A673 (cell line): ENCODE results near the gene SPIRE2. TPM values are rescaled to one million over a fixed set of nuclear protein-coding genes. Genes with fewer than 3 reads are reported as not detected.

ENCODE experiments used
- BruUV-seq: library from RNA; stranded (reverse); fragments of 400-500 nt; replicated peaks from 2 replicates; lab custom pipeline; 2021; lab: Mats Ljungman, UMichigan
- CTCF ChIA-PET: fragments of 300-600 bp; sonication (Branson Sonifier 250); formaldehyde crosslinking; loops from one replicate; lab custom pipeline; 2022; ENCODE audit warnings: antibody characterized with exemption; lab: Charles Lee
- POLR2A ChIA-PET: fragments of 300-600 bp; sonication (Branson Sonifier 250); formaldehyde crosslinking; loops from one replicate; lab custom pipeline; 2022; ENCODE audit warnings: antibody characterized with exemption; ENCODE audit not compliant: low non-redundant PET; lab: Charles Lee
- DNase-seq: peaks from one replicate; pipeline ENCODE4 v3.0.0-alpha.2; 2015; ENCODE audit warnings: low spot score
- H3K27ac ChIP-seq: fragments of 200-600 bp; sonication (generic); 2 replicates; pipeline ENCODE4 v1.5.1; 2016; ENCODE audit warnings: mixed run types, low read depth, mild to moderate bottlenecking, mixed read lengths, antibody characterized with exemption, low read length; ENCODE audit not compliant: poor library complexity, severe bottlenecking
- H3K27me3 ChIP-seq: fragments of 200-600 bp; sonication (generic); replicated peaks from 2 replicates; pipeline ENCODE4 v1.6.1; 2017; ENCODE audit warnings: mixed run types, low read depth, mild to moderate bottlenecking, mixed read lengths, antibody characterized with exemption, low read length; ENCODE audit not compliant: insufficient read depth, poor library complexity
- H3K36me3 ChIP-seq: fragments of 200-600 bp; sonication (generic); 2 replicates; pipeline ENCODE4 v1.6.1; 2016; ENCODE audit warnings: mixed run types, mild to moderate bottlenecking, mixed read lengths, antibody characterized with exemption, low read length; ENCODE audit not compliant: insufficient read depth, poor library complexity, severe bottlenecking
- H3K4me1 ChIP-seq: fragments of 200-600 bp; sonication (generic); 2 replicates; pipeline ENCODE4 v1.6.1; 2017; ENCODE audit warnings: mixed run types, mild to moderate bottlenecking, mixed read lengths, antibody characterized with exemption, low read length; ENCODE audit not compliant: insufficient read depth, poor library complexity, severe bottlenecking
- H3K4me3 ChIP-seq: fragments of 200-600 bp; sonication (generic); 2 replicates; pipeline ENCODE4 v1.5.1; 2016; ENCODE audit warnings: low read depth, mixed run types, mild to moderate bottlenecking, mixed read lengths, low read length; ENCODE audit not compliant: poor library complexity, severe bottlenecking
- H3K9me3 ChIP-seq: fragments of 200-600 bp; sonication (generic); 2 replicates; pipeline ENCODE4 v1.6.1; 2016; ENCODE audit warnings: mixed run types, low read depth, mild to moderate bottlenecking, mixed read lengths, antibody characterized with exemption, low read length; ENCODE audit not compliant: poor library complexity, severe bottlenecking
- EZH2 ChIP-seq: fragments of 200-600 bp; sonication (generic); IDR thresholded peaks from 2 replicates; pipeline ENCODE4 v1.6.1; 2017; ENCODE audit warnings: borderline replicate concordance, low read depth, mild to moderate bottlenecking, mixed read lengths, antibody characterized with exemption, low read length; ENCODE audit not compliant: poor library complexity, severe bottlenecking
- intact Hi-C: fragments of 100-400 bp; cut with micrococcal nuclease; formaldehyde crosslinking; loops from one replicate; pipeline ENCODE4 v1.10.0; 2022; ENCODE audit not compliant: unreplicated experiment
- total RNA-seq: library from RNA; stranded (reverse); gene quantifications from 2 replicates; pipeline ENCODE4 v1.2.3, GENCODE V29; 2021
- TF ChIP-seq, protein P1 (sequence below): fragments of 300-800, 200-600 bp; sonication (generic); conservative IDR thresholded peaks from 2 replicates; pipeline ENCODE4 v1.5.1; 2017; ENCODE audit warnings: low read depth, mild to moderate bottlenecking, antibody characterized with exemption, low read length, moderate library complexity, mixed read lengths

Gene SPIRE2
- total RNA-seq, 1 experiment from 2014 or later, result 18.9 TPM

DNA sequence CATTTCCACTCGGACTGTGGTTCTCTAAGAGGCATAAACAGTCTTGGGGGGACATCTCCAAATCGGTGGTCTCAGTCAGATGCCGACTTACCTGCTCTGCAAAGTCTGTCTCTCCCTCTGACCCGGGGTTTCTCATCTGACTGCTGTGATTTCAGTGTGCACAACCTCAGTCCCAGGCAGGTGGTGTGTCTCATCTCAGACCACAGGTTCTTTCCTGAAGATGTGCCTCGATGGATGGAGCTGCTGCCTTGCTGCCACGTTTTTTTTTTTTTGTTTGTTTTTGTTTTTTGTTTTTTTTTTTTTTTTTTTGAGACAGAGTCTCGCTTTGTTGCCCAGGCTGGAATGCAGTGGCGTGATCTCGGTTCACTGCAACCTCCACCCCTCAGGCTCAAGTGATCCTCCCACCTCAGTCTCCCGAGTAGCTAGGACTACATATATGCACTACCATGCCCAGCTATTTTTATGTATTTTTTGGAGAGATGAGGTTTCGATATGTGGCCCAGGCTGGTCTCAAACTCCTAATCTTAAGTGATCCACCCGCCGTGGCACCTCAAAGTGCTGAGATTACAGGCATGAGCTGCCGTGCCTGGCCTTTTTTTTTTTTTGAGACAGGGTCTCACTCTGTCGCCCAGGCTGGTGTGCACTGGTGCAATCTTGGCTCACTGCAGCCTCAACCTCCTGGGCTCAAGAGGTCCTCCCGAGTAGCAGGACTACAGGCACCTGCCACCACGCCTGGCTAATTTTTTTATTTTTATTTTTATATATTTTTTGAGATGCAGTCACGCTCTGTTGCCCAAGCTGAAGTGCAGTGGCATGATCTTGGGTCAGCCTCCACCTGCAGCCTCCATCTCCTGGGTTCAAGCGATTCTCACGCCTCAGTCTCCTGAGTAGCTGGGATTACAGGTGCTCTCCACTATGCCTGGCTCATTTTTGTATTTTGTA is 15.4 kb downstream of the SPIRE2 start:
- no peak for DNase-seq
- intact Hi-C loops, result no loop called here
- no peaks in the 10 kb centered on the region for H3K27me3 ChIP-seq
- no peak overlapping the region for H3K27ac ChIP-seq
- peaks cover 10% of the 10 kb centered on the region for H3K4me1 ChIP-seq
- no peaks in the 10 kb centered on the region for H3K9me3 ChIP-seq
- no peak for TF ChIP-seq EZH2
- TF ChIP-seq, protein P1, sequence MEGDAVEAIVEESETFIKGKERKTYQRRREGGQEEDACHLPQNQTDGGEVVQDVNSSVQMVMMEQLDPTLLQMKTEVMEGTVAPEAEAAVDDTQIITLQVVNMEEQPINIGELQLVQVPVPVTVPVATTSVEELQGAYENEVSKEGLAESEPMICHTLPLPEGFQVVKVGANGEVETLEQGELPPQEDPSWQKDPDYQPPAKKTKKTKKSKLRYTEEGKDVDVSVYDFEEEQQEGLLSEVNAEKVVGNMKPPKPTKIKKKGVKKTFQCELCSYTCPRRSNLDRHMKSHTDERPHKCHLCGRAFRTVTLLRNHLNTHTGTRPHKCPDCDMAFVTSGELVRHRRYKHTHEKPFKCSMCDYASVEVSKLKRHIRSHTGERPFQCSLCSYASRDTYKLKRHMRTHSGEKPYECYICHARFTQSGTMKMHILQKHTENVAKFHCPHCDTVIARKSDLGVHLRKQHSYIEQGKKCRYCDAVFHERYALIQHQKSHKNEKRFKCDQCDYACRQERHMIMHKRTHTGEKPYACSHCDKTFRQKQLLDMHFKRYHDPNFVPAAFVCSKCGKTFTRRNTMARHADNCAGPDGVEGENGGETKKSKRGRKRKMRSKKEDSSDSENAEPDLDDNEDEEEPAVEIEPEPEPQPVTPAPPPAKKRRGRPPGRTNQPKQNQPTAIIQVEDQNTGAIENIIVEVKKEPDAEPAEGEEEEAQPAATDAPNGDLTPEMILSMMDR, result no peak
- POLR2A ChIA-PET, result no interaction called here
- H3K4me3 ChIP-seq, result no peak overlapping the region
- H3K36me3 ChIP-seq, result no peaks in the 10 kb centered on the region
- CTCF ChIA-PET, result no interaction called here
- no TSS peak for BruUV-seq

DNA sequence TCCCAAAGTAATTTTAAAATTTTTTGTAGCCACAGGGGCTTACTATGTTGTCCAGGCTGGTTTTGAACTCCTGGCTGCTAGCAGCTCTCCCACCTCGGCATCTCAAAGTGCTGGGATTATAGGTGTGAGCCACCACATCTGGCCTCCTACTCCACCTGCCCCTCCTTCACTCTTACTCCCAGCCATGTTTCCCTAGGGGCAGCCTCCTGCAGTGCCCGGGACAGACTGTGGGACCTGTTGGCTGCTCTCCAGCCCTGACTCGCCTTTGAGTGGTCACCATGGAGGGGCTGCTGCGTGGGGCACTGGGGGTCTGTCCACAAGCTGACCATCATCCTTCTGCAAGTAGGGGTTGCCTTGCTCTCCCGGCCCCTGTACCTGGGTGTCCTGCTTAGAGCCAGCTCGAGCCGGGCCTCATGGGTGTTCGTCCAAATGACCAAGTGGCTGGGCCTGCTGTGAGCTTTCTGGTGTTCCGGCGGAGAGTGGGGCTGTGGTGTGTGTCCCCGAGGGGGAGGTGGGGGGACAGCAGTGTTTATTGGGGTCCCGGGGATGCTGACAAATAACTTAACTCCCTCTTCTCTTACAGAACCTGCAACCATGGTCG is 16.6 kb downstream of the SPIRE2 start:
- H3K4me3 ChIP-seq, result no peak overlapping the region
- ChIA-PET POLR2A (no interaction called here), CTCF (no interaction called here)
- peaks cover 10% of the 10 kb centered on the region for H3K4me1 ChIP-seq
- no peak overlapping the region for H3K27ac ChIP-seq
- no peaks in the 10 kb centered on the region for H3K27me3 ChIP-seq
- H3K36me3 ChIP-seq, result no peaks in the 10 kb centered on the region
- TF ChIP-seq, protein P1, result no peak
- no peak for TF ChIP-seq EZH2
- no peak for DNase-seq
- no TSS peak for BruUV-seq
- no peaks in the 10 kb centered on the region for H3K9me3 ChIP-seq
- intact Hi-C loops, result no loop called here

DNA sequence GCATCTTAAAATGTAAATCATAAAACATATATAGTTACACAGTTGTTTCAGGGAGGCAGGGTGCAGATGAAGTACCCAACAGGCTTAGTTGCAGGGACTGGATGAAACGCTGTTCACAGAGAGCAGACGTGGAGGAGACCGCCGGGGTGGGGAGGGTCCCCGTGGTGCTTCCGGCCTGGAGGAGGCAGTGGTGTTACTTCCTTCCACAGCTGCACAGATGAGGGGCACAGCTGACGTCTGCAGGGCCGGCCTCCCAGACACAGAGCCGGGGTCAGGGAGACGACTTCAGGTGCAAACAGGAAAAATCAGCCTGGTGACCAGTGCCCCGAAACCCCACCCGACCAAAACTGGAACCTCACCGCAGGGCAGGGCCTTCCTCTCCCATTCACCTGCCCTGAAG is 17.1 kb downstream of the SPIRE2 start:
- Histone ChIP-seq H3K9me3 (no peaks in the 10 kb centered on the region), H3K36me3 (no peaks in the 10 kb centered on the region), H3K4me1 (peaks cover 10% of the 10 kb centered on the region), H3K27ac (no peak overlapping the region), H3K4me3 (no peak overlapping the region), H3K27me3 (no peaks in the 10 kb centered on the region)
- intact Hi-C loops, result no loop called here
- TF ChIP-seq, protein P1, result no peak
- TF ChIP-seq EZH2, result no peak
- no peak for DNase-seq
- ChIA-PET POLR2A (no interaction called here), CTCF (no interaction called here)
- BruUV-seq, result no TSS peak
